Left cardiac atrium (tissue), 4 donors: Measurements from ENCODE around the gene SLC16A12. TPM values are rescaled to one million over a fixed set of nuclear protein-coding genes. Genes with fewer than 3 reads are reported as not detected.
"Not testable (repeated sequence)": the region's sequence is repeated elsewhere in the genome, so short reads cannot be mapped to it uniquely, and the experiment has no call there.

Source experiments
- ATAC-seq, 2 donors: fragments of 200-7000 bp; cut with Tn5 transposase; one replicate each; pipeline ENCODE4 v1.9.1; 2020; ENCODE audit warnings: mild to moderate bottlenecking in 2 of 2, moderate library complexity in 2 of 2
- DNase-seq: peaks from one replicate; pipeline ENCODE4 v3.0.0-alpha.2; 2020
- intact Hi-C, 2 donors: fragments of 100-400 bp; cut with DNase I; formaldehyde crosslinking; loops; one replicate each; pipeline versions ENCODE4 v1.14.1 to v1.15.1; 2022 to 2023
- total RNA-seq, 2 donors: library from RNA; stranded (reverse); fragmentation: NEBNext Ultra II Directional; extraction: Animal tissue kit (Norgen Biotek cat#: 25700); gene quantifications; one replicate each; pipeline ENCODE4 v1.2.1, GENCODE V29; 2021
- donor health status: DM: no; HTN: yes; CAD: no.
- donor health status: DM: no; HTN: yes; CAD: no; lungs with severe emphysema.
- donor health status: DM: yes; HTN: yes; CAD: no.
- donor health status: Dilated cardiomyopathy.

Gene SLC16A12
- total RNA-seq, 2 donors from 2014 or later, result 2.3 to 6.2 TPM

- intact Hi-C loops, result no loop called here
- no peak for ATAC-seq
- no peak for DNase-seq
These were observed 16.8 kb upstream of the SLC16A12 start for GRCh38 chr10:89552213-89552612.

- intact Hi-C loops, result no loop called here
- DNase-seq, result peak; percentile 64
- ATAC-seq, result peak; percentile 68 to 85
These were observed 15.1 kb upstream of the SLC16A12 start for GRCh38 chr10:89550509-89550908.

GRCh38 chr10:89549510-89549909 is 14.1 kb upstream of the SLC16A12 start:
- no peak for ATAC-seq
- intact Hi-C loops, result no loop called here
- DNase-seq, result no peak

GRCh38 chr10:89548673-89549072 is 13.3 kb upstream of the SLC16A12 start:
- intact Hi-C loops, result no loop called here
- no peak for ATAC-seq
- DNase-seq, result no peak

- intact Hi-C loops, result no loop called here
- ATAC-seq (no peak), DNase-seq (no peak)
These were observed 12.6 kb upstream of the SLC16A12 start for GRCh38 chr10:89547853-89548513.

- intact Hi-C loops, ATAC-seq, DNase-seq: not testable (repeated sequence)
These were observed 11.3 kb upstream of the SLC16A12 start for GRCh38 chr10:89546651-89547050.

GRCh38 chr10:89543841-89544240 is 8.4 kb upstream of the SLC16A12 start:
- DNase-seq (no peak), ATAC-seq (no peak)
- intact Hi-C loops, result no loop called here

- DNase-seq (no peak), ATAC-seq (no peak)
- intact Hi-C loops, result no loop called here
These were observed 5.1 kb upstream of the SLC16A12 start for GRCh38 chr10:89540420-89540949.

GRCh38 chr10:89537364-89537763 is 2.0 kb upstream of the SLC16A12 start:
- ATAC-seq (no peak), DNase-seq (no peak)
- intact Hi-C loops, result no loop called here

GRCh38 chr10:89536013-89536354 is 590 bp upstream of the SLC16A12 start:
- DNase-seq, result no peak
- ATAC-seq, result no peak
- intact Hi-C loops, result no loop called here

GRCh38 chr10:89534826-89535166 is 598 bp downstream of the SLC16A12 start:
- no peak for DNase-seq
- intact Hi-C loops, result no loop called here
- no peak for ATAC-seq

- intact Hi-C loops, result no loop called here
- no peak for ATAC-seq
These were observed 2.9 kb downstream of the SLC16A12 start for GRCh38 chr10:89532476-89532875.

GRCh38 chr10:89531359-89531758 is 4.0 kb downstream of the SLC16A12 start:
- DNase-seq (no peak), ATAC-seq (no peak)
- intact Hi-C loops, result no loop called here

More at GRCh38 chr10:89532476-89532875, 2.9 kb downstream of the SLC16A12 start:
- DNase-seq, result no peak

- intact Hi-C loops, DNase-seq, ATAC-seq: not testable (repeated sequence)
These were observed 5.7 kb downstream of the SLC16A12 start for GRCh38 chr10:89529711-89530110.

GRCh38 chr10:89526358-89526757 is 9.0 kb downstream of the SLC16A12 start:
- ATAC-seq (peak in 1 of 2 donors; percentile 15), DNase-seq (no peak)
- intact Hi-C loops, result no loop called here

GRCh38 chr10:89525556-89525955 is 9.8 kb downstream of the SLC16A12 start:
- no peak for ATAC-seq
- intact Hi-C loops, result no loop called here
- DNase-seq, result no peak

- intact Hi-C loops, result no loop called here
- ATAC-seq, result no peak
- no peak for DNase-seq
These were observed 11.1 kb downstream of the SLC16A12 start for GRCh38 chr10:89524279-89524678.

- no peak for DNase-seq
- intact Hi-C loops, result no loop called here
- peak; percentile 21 to 65 for ATAC-seq
These were observed 12.1 kb downstream of the SLC16A12 start for GRCh38 chr10:89523274-89523673.

GRCh38 chr10:89522463-89522862 is 12.9 kb downstream of the SLC16A12 start:
- intact Hi-C loops, result no loop called here
- no peak for DNase-seq
- ATAC-seq, result no peak

- ATAC-seq, result peak; percentile 8 to 11
- intact Hi-C loops, result no loop called here
- DNase-seq, result no peak
These were observed 14.0 kb downstream of the SLC16A12 start for GRCh38 chr10:89521368-89521767.

- no peak for DNase-seq
- ATAC-seq, result no peak
- intact Hi-C loops, result no loop called here
These were observed 14.7 kb downstream of the SLC16A12 start for GRCh38 chr10:89520706-89521105.
